HepG2 (cell line): ENCODE results near the gene STOM. TPM values are rescaled to one million over a fixed set of nuclear protein-coding genes. Genes with fewer than 3 reads are reported as not detected.

Experiments used
- ASH2L ChIP-seq: fragments of 300-600, 200-600 bp; sonication (generic); IDR thresholded peaks from 2 replicates; pipeline ENCODE4 v1.7.0; 2017; ENCODE audit warnings: low read depth, mild to moderate bottlenecking, moderate library complexity, mixed read lengths, low read length; ENCODE audit not compliant: insufficient read length
- IKZF4 ChIP-seq: sonication (generic); formaldehyde crosslinking; IDR thresholded peaks from 2 replicates; pipeline ENCODE4 v1.5.1; 2020; ENCODE audit warnings: borderline replicate concordance, mild to moderate bottlenecking, low read depth, missing genetic modification reagents; ENCODE audit errors: not compliant biosample characterization
- LRRFIP1 ChIP-seq: sonication (generic); formaldehyde crosslinking; conservative IDR thresholded peaks from 2 replicates; pipeline ENCODE4 v1.4.0; 2020; ENCODE audit warnings: missing genetic modification reagents
- MLXIP ChIP-seq: sonication (generic); formaldehyde crosslinking; IDR thresholded peaks from 2 replicates; pipeline ENCODE4 v1.9.0; 2021; ENCODE audit warnings: missing genetic modification reagents, borderline replicate concordance
- NFAT5 ChIP-seq: sonication (generic); formaldehyde crosslinking; IDR thresholded peaks from 2 replicates; pipeline ENCODE4 v1.4.0; 2020; ENCODE audit warnings: missing genetic modification reagents
- NFE2L2 ChIP-seq: fragments of 150-350 bp; IDR thresholded peaks from 2 replicates; pipeline ENCODE4 v1.6.1; 2014; ENCODE audit warnings: low read length
- PAX8 ChIP-seq: sonication (generic); formaldehyde crosslinking; IDR thresholded peaks from 2 replicates; pipeline ENCODE4 v1.8.0; 2022; ENCODE audit warnings: mild to moderate bottlenecking, missing genetic modification reagents, borderline replicate concordance
- SIN3B ChIP-seq: fragments of 150-350 bp; IDR thresholded peaks from 2 replicates; pipeline ENCODE4 v1.6.1; 2014; ENCODE audit warnings: low read length
- SYNCRIP ChIP-seq: fragments of 200-400 bp; formaldehyde crosslinking; IDR thresholded peaks from 2 replicates; pipeline ENCODE4 v1.6.1; 2018; ENCODE audit warnings: mild to moderate bottlenecking, low read depth, low read length; ENCODE audit not compliant: insufficient read depth
- TGIF2 ChIP-seq: IDR thresholded peaks from 2 replicates; pipeline ENCODE4 v1.6.1; 2016; ENCODE audit warnings: control low read depth, missing compliant biosample characterization
- THAP8 ChIP-seq: sonication (generic); formaldehyde crosslinking; IDR thresholded peaks from 2 replicates; pipeline ENCODE4 v1.5.1; 2020; ENCODE audit warnings: missing genetic modification reagents, mild to moderate bottlenecking, borderline replicate concordance
- TRIM22 ChIP-seq: fragments of 450-650 bp; IDR thresholded peaks from 2 replicates; pipeline ENCODE4 v1.6.1; 2017
- ZNF136 ChIP-seq: sonication (generic); formaldehyde crosslinking; IDR thresholded peaks from 2 replicates; pipeline ENCODE4 v1.8.1; 2022; ENCODE audit warnings: low read depth, mild to moderate bottlenecking, moderate library complexity, missing genetic modification reagents
- ZNF24 ChIP-seq: fragments of 450-650 bp; IDR thresholded peaks from 2 replicates; pipeline ENCODE4 v1.6.1; 2017; ENCODE audit warnings: antibody characterized with exemption, mild to moderate bottlenecking
- ZNF260 ChIP-seq: sonication (generic); formaldehyde crosslinking; IDR thresholded peaks from 2 replicates; pipeline ENCODE4 v1.4.0; 2020; ENCODE audit warnings: missing genetic modification reagents, low read depth, mild to moderate bottlenecking, borderline replicate concordance
- ZNF3 ChIP-seq: IDR thresholded peaks from 2 replicates; pipeline ENCODE4 v1.7.0; 2017; ENCODE audit warnings: inconsistent platforms
- ZNF607 ChIP-seq: sonication (generic); formaldehyde crosslinking; IDR thresholded peaks from 2 replicates; pipeline ENCODE4 v1.5.1; 2020; ENCODE audit warnings: missing genetic modification reagents, mild to moderate bottlenecking, borderline replicate concordance
- polyA plus RNA-seq, 8 experiments: library from polyadenylated mRNA; depleted of rRNA in 3 of 8; stranded (reverse) in 7 of 8; unstranded in 1 of 8; fragments of >200 nt; fragmentation: Illumina TruSeq in 4 of 8; extraction: Trizol in 4 of 8; gene quantifications; 2 replicates each; pipeline versions ENCODE4 v1.2.1 to v1.2.3, GENCODE V29; 2011 to 2016; ENCODE audit warnings: low read depth in 4 of 8, missing spikeins in 1 of 8, mixed read lengths in 1 of 8; ENCODE audit not compliant: insufficient read depth in 1 of 8
- total RNA-seq, 5 experiments: library from RNA; depleted of rRNA; stranded (reverse); fragments of >200 nt; fragmentation: Illumina TruSeq; extraction: Trizol; gene quantifications; 2 replicates each; pipeline ENCODE4 v1.2.3, GENCODE V29; 2016; ENCODE audit warnings: low read depth in 1 of 5

STOM gene
- total and polyA plus RNA-seq, 2 of the 13 experiments (the other 11 are each of a cell fraction or from before 2014, with no cell fraction given) = 43.6 to 165 TPM

- TF ChIP-seq ASH2L = no peak
- no peak for TF ChIP-seq PAX8 (CRISPR knock-in tag)
- TF ChIP-seq TGIF2 = no peak
- TF ChIP-seq SYNCRIP = no peak
- TF ChIP-seq MLXIP (CRISPR knock-in tag) = no peak
- TF ChIP-seq ZNF607 = no peak
- no peak for TF ChIP-seq SIN3B
- no peak for TF ChIP-seq ZNF136
- no peak for TF ChIP-seq NFE2L2
- TF ChIP-seq TRIM22 = no peak
- TF ChIP-seq NFAT5 (CRISPR knock-in tag) = no peak
- no peak for TF ChIP-seq ZNF260 (CRISPR knock-in tag)
- no peak for TF ChIP-seq IKZF4 (CRISPR knock-in tag)
- no peak for TF ChIP-seq LRRFIP1 (CRISPR knock-in tag)
- no peak for TF ChIP-seq THAP8 (CRISPR knock-in tag)
- TF ChIP-seq ZNF3 = no peak
- TF ChIP-seq ZNF24 = no peak
Observed at GRCh38 chr9:121298016-121298538, 72.0 kb downstream of the STOM start (continued).
